ENCODE data around the gene RPL41.
"Not testable (repeated sequence)": the region's sequence is repeated elsewhere in the genome, so short reads cannot be mapped to it uniquely, and the experiment has no call there.

RPL41 gene

GRCh38 chr12:56116267-56117081 lies at the start of gene RPL41:
Gene RPL41 (plus strand): TSS chr12:56116633.
- peak; percentile 97 for DNase-seq (ENCODE audit: low spot score)

- no peak for DNase-seq (ENCODE audit: low spot score)
These were observed 44.8 kb upstream of the RPL41 start for GRCh38 chr12:56071648-56072047.

GRCh38 chr12:56074396-56074795 lies 42.0 kb upstream of the RPL41 start:
- DNase-seq (ENCODE audit: low spot score) = no peak

- not testable (repeated sequence) for DNase-seq (ENCODE audit: low spot score)
These were observed 38.5 kb upstream of the RPL41 start for GRCh38 chr12:56077966-56078365.

GRCh38 chr12:56078427-56078826 lies 38.0 kb upstream of the RPL41 start:
- no peak for DNase-seq (ENCODE audit: low spot score)

- DNase-seq (ENCODE audit: low spot score) = peak; percentile 48
These were observed 37.3 kb upstream of the RPL41 start for GRCh38 chr12:56078931-56079722.

GRCh38 chr12:56079723-56080555 lies 36.5 kb upstream of the RPL41 start, which contains the start of gene ERBB3:
Gene ERBB3 (plus strand): TSS chr12:56080165. CDS start chr12:56080301, 136 bp downstream.
- DNase-seq (ENCODE audit: low spot score) = peak; percentile 36

- no peak for DNase-seq (ENCODE audit: low spot score)
These were observed 35.8 kb upstream of the RPL41 start for GRCh38 chr12:56080556-56081138.

- no peak for DNase-seq (ENCODE audit: low spot score)
These were observed 34.8 kb upstream of the RPL41 start for GRCh38 chr12:56081393-56082347.

- DNase-seq (ENCODE audit: low spot score) = no peak
These were observed 34.1 kb upstream of the RPL41 start for GRCh38 chr12:56082382-56082781.

- no peak for DNase-seq (ENCODE audit: low spot score)
These were observed 33.5 kb upstream of the RPL41 start for GRCh38 chr12:56082967-56083366.

GRCh38 chr12:56084958-56085543 lies 31.4 kb upstream of the RPL41 start:
- peak; percentile 51 for DNase-seq (ENCODE audit: low spot score)

GRCh38 chr12:56086096-56086495 lies 30.3 kb upstream of the RPL41 start:
- DNase-seq (ENCODE audit: low spot score) = no peak

GRCh38 chr12:56086608-56087007 lies 29.8 kb upstream of the RPL41 start:
- no peak for DNase-seq (ENCODE audit: low spot score)

GRCh38 chr12:56087220-56087619 lies 29.2 kb upstream of the RPL41 start:
- no peak for DNase-seq (ENCODE audit: low spot score)

GRCh38 chr12:56097738-56098137 lies 18.7 kb upstream of the RPL41 start:
- no peak for DNase-seq (ENCODE audit: low spot score)

GRCh38 chr12:56098592-56098991 lies 17.8 kb upstream of the RPL41 start:
- no peak for DNase-seq (ENCODE audit: low spot score)

GRCh38 chr12:56099787-56100186 lies 16.6 kb upstream of the RPL41 start:
- no peak for DNase-seq (ENCODE audit: low spot score)

GRCh38 chr12:56101045-56101444 lies 15.4 kb upstream of the RPL41 start:
- DNase-seq (ENCODE audit: low spot score) = no peak

GRCh38 chr12:56102683-56103065 lies 13.8 kb upstream of the RPL41 start:
- no peak for DNase-seq (ENCODE audit: low spot score)

Data from hematopoietic multipotent progenitor cell treated with erythropoietin and hydrocortisone succinate and interleukin-3 and kit ligand, for 15 days (in vitro differentiated cells).